Measurements from ENCODE around the gene ABCA7. TPM values are rescaled to one million over a fixed set of nuclear protein-coding genes. Genes with fewer than 3 reads are reported as not detected.

ABCA7 gene, protein sequence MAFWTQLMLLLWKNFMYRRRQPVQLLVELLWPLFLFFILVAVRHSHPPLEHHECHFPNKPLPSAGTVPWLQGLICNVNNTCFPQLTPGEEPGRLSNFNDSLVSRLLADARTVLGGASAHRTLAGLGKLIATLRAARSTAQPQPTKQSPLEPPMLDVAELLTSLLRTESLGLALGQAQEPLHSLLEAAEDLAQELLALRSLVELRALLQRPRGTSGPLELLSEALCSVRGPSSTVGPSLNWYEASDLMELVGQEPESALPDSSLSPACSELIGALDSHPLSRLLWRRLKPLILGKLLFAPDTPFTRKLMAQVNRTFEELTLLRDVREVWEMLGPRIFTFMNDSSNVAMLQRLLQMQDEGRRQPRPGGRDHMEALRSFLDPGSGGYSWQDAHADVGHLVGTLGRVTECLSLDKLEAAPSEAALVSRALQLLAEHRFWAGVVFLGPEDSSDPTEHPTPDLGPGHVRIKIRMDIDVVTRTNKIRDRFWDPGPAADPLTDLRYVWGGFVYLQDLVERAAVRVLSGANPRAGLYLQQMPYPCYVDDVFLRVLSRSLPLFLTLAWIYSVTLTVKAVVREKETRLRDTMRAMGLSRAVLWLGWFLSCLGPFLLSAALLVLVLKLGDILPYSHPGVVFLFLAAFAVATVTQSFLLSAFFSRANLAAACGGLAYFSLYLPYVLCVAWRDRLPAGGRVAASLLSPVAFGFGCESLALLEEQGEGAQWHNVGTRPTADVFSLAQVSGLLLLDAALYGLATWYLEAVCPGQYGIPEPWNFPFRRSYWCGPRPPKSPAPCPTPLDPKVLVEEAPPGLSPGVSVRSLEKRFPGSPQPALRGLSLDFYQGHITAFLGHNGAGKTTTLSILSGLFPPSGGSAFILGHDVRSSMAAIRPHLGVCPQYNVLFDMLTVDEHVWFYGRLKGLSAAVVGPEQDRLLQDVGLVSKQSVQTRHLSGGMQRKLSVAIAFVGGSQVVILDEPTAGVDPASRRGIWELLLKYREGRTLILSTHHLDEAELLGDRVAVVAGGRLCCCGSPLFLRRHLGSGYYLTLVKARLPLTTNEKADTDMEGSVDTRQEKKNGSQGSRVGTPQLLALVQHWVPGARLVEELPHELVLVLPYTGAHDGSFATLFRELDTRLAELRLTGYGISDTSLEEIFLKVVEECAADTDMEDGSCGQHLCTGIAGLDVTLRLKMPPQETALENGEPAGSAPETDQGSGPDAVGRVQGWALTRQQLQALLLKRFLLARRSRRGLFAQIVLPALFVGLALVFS (N-terminal part only)
- 10.5 TPM for total RNA-seq
- long read RNA-seq, partial matches to known transcripts = 16 of 21 reads
- long read RNA-seq, other reads (novel, unspliced or antisense) = 5 of 21 reads

DNA sequence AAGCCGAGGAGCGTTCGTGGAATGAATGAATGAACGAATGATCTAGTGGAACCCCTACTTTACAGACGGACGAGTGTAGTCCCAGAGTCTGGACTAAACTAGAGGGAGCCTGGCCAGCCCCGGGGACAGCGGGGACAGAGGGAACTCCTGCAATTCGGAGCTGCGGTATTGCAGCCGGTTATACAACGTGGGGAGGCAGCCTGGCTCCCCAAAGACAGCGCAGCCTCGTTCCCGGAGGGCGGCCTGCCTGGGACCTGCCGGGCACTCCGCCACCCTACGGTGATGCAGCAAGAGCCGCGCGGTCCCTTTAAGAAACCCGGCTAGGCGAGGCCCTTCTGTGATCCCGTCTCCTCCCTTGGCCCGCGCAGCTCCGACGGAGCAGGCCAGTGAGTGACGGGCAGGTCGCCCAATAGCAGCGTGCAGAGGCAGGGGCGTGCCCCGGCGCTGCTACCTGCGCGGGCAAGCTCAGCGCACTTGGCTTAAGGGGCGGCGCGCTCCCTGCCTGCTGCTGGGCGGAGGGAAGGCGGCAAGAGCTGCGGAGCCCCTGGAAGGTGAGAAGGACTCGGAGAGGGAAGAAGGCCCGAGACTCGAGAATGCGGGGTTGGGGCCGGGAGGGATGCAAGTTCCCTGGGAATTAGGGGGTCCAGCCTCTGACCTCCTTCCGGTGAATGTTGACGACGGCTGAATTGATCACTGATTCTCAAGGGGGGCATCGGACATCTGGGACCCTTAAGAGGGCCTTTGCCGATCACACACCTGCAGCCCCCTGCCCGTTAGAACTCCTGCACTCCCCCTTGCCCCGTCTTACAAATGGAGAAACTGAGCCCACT lies at the start of gene ABCA7:
ABCA7 (plus strand) TSS at position 462 of the 830 bp plus-strand sequence. CDS start 1,255 bp downstream, outside the sequence.
- intact Hi-C loops (cut with DNase I) = no loop called here

DNA sequence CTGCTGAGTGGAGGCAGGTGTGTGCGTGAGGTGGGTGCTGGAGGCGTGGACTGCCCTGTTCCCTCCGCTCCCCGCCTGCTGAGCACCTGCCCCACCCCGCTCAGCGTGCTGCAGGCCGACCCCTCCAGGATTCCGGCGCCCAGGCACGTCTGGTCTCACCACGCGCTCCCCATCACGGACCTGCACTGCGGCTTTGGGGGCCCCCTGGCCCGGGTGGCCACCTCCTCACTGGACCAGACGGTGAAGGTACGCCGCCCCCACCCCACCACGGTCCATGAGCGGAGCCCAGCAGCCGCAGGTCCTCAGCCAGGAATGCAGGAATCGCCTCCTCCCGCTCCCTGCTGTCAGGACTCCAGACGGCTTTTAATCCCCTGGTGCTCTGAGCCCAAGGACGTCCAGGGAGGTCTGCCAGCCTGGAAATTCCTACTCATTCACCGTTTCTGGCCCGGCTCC lies 49.8 kb upstream of the ABCA7 start:
- intact Hi-C loops (cut with DNase I) = no loop called here
- DNase-seq (ENCODE audit: low spot score) = no peak

More for the DNA sequence above, at the start of gene ABCA7:
- peak; percentile 100 for DNase-seq (ENCODE audit: low spot score)

GRCh38 chr19:990746-991145 lies 49.2 kb upstream of the ABCA7 start:
- intact Hi-C loops (cut with DNase I) = no loop called here
- DNase-seq (ENCODE audit: low spot score) = no peak

GRCh38 chr19:991174-991931 lies 48.6 kb upstream of the ABCA7 start:
- no peak for DNase-seq (ENCODE audit: low spot score)
- intact Hi-C loops (cut with DNase I) = no loop called here

- no peak for DNase-seq (ENCODE audit: low spot score)
- intact Hi-C loops (cut with DNase I) = no loop called here
These were observed 47.8 kb upstream of the ABCA7 start for GRCh38 chr19:991932-992669.

DNA sequence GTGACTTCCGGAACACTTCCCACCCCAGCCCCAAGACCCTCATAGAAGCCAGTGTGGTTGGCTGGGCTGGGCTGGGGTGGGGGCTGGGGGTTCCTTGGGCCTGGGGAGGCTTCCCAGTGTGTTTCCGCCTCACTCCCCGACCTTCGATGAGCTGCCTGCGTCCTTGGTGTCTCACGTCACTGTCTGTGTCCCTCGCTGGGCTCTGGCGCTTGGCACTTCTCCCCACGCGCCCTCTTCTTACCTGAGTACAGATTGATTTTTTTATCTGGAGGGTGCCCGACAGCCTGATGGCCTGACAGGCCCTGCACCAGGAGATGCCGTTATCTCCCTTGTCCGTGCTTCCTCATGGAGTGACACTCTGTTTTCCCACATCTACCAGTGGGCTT lies 47.2 kb upstream of the ABCA7 start:
- no peak for DNase-seq (ENCODE audit: low spot score)

GRCh38 chr19:993361-993830 lies 46.5 kb upstream of the ABCA7 start:
- intact Hi-C loops (cut with DNase I) = no loop called here
- no peak for DNase-seq (ENCODE audit: low spot score)

More for the DNA sequence above, 47.2 kb upstream of the ABCA7 start:
- intact Hi-C loops (cut with DNase I) = no loop called here

DNA sequence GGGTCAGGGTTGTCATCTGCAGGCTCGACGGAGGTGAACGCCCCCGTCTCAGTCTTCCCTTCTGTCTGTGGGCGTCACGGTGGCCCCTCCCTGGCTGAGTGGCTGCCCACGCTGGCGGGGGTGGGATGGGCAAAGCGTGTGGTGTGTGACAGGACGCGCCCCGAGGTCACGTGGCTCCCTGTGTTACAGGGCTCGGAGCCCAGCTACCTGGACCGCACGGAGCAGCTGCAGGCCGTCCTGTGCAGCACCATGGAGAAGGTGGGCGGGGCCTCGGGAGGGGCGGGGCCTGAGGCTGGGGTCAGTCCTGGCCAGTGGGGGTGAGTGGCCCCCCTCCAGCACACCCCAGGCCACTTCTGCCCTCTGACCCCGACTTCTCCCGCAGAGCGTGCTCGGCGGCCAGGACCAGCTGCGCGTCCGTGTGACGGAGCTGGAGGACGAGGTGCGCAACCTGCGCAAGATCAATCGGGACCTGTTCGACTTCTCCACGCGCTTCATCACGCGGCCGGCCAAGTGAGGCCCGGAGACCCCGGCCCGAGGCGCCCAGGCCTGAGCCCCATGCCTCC lies 46.0 kb upstream of the ABCA7 start:
- no peak for DNase-seq (ENCODE audit: low spot score)
- intact Hi-C loops (cut with DNase I) = no loop called here

GRCh38 chr19:994516-994915 lies 45.4 kb upstream of the ABCA7 start:
- no peak for DNase-seq (ENCODE audit: low spot score)
- intact Hi-C loops (cut with DNase I) = no loop called here

DNA sequence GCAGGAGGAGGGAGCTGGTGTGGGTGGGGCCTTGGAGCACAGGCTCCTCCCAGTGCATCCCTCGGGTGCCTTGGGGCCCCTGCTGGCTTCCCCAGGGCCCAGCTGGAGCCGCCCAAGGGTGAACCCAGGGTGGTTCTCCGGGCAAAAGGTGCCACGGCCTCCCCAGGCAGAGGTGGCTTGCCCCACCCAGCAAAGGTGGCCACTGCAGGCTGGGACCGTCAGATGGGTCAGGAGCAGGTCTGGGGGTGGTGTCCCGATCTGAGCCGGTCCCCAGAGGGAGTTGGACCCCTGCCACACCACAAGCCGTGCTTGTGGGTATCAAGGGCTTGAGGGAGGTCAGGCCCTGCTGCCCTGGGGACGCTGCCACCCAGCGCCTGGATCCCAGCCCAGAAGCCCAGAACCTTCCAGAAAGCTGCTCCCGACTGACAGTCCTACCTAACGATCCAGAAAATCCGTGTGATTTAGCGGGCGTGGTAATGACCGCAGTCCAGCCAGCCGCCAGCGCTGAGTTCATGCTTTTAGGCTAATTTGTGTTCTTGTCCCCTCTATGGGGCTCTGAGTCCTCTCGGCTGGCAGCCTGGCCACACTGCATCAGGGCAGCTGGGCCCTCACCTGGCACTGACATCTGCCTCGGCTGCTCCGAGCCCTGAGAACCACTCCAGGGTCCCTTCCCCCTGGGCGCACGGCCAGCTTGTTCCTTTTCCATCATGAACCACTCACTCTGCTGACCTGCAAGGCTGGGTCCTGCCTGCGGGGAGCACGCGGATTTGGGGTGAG lies 44.7 kb upstream of the ABCA7 start:
- intact Hi-C loops (cut with DNase I) = no loop called here
- DNase-seq (ENCODE audit: low spot score) = no peak

DNA sequence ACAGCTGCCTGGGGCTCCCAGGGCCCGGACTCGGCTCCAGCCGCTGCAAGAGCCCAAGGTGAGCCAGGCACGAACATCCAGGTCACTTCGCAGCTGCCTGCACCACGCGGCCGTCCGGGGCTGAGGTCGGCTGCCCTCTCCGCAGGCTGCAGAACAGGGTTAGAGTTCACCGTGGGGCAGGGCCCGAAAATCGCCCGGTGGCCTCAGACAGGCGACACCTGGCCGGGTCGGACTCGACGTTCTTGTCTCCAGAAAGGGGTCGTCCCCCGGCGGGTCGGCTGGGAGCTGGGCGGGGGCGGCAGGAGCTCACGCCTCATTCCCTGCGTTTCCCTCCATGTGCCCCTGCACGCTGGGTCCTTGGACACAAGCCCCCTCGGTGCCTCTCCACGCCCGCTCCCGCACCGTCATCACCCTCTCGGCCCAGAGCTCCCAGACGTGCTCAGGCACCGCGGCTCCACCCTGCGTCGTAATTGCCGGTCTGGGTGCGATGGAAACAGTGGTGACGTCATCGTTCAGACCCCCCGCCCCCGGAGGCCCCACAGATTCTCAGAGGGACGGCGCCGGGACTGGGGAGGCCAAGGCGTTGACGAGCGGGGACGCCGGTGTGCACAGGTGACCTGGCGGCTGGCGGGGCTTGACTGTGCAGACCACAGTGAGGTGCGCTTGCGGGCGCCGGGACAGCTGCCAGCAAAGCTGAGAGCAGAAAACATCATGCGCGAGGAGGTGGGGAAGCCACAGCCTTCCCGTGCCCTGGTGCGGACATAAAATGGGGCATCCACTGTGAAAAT lies 43.7 kb upstream of the ABCA7 start:
- intact Hi-C loops (cut with DNase I) = no loop called here
- DNase-seq (ENCODE audit: low spot score) = no peak

DNA sequence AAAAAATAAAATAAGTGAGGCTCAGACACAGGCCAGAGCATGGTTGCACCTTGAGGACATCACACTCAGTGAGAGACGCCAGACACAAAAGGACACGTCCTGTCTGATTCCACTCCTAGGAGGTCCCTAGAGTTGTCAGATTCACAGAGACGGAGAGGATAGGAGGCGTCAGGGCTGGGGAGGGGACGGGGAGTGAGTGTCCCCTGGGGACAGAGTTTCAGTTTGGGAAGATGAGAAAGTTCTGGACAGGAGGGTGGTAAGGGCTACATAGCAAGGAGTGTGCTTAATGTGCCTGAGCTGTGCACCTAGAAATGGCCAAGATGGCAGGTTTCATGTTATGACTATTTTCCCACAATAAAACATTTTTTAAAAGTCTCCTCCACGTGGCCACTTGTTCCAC lies 41.8 kb upstream of the ABCA7 start:
- DNase-seq (ENCODE audit: low spot score) = no peak
- intact Hi-C loops (cut with DNase I) = no loop called here

- DNase-seq (ENCODE audit: low spot score) = no peak
These were observed 40.6 kb upstream of the ABCA7 start for GRCh38 chr19:999379-999719.

GRCh38 chr19:1000095-1000494 lies 39.8 kb upstream of the ABCA7 start, which contains the start of gene GRIN3B:
TSS of gene GRIN3B (plus strand) at chr19:1000419. CDS start at chr19:1000438, 19 bp downstream.
- peak; percentile 84 for DNase-seq (ENCODE audit: low spot score)
- intact Hi-C loops (cut with DNase I) = no loop called here

More at GRCh38 chr19:999379-999719, 40.6 kb upstream of the ABCA7 start:
- intact Hi-C loops (cut with DNase I) = no loop called here

Data from cardiac septum (tissue), 1 donor.